ENCODE results near the gene HPRT1. TPM values are rescaled to one million over a fixed set of nuclear protein-coding genes. Genes with fewer than 3 reads are reported as not detected.
"Not testable (repeated sequence)": the region's sequence is repeated elsewhere in the genome, so short reads cannot be mapped to it uniquely, and the experiment has no call there.

The HPRT1 gene
- total and polyA plus RNA-seq, 4 donors, result 18.8 to 32.3 (median 27.1) TPM

GRCh38 chrX:134461437-134461836 is 1.5 kb downstream of the HPRT1 start:
- H3K27ac ChIP-seq (ENCODE audit: low read depth in 1 of 2, low read length in 2 of 2), result no peak overlapping the region
- H3K4me1 ChIP-seq (ENCODE audit: control insufficient read depth in 1 of 2, insufficient read depth in 2 of 2, low read length in 2 of 2), result peaks cover 0 to 2% of the 10 kb centered on the region in 2 donors
- 73 to 95% methylated on average over 3 of the region's 3 CpGs for WGBS, 2 donors
- no peaks in the 10 kb centered on the region for H3K36me3 ChIP-seq (ENCODE audit: control insufficient read depth in 1 of 2, insufficient read depth in 2 of 2, low read length in 1 of 2)
- intact Hi-C loops (cut with DNase I), result no loop called here
- H3K4me3 ChIP-seq (ENCODE audit: low read length in 2 of 2), result no peak overlapping the region
- DNase-seq, result no peak
- H3K9me3 ChIP-seq (ENCODE audit: control insufficient read depth, low read length), result no peaks in the 10 kb centered on the region
- ATAC-seq (ENCODE audit: low FRiP score), result no peak
- no peaks in the 10 kb centered on the region for H3K27me3 ChIP-seq (ENCODE audit: control insufficient read depth in 1 of 2, insufficient read depth in 2 of 2, low read length in 1 of 2)

GRCh38 chrX:134462927-134463326 is 3.0 kb downstream of the HPRT1 start:
- H3K27me3 ChIP-seq (ENCODE audit: control insufficient read depth in 1 of 2, insufficient read depth in 2 of 2, low read length in 1 of 2), result no peaks in the 10 kb centered on the region
- no peak overlapping the region for H3K4me3 ChIP-seq (ENCODE audit: low read length in 2 of 2)
- H3K36me3 ChIP-seq (ENCODE audit: control insufficient read depth in 1 of 2, insufficient read depth in 2 of 2, low read length in 1 of 2), result no peaks in the 10 kb centered on the region
- DNase-seq (no peak), ATAC-seq (ENCODE audit: low FRiP score) (no peak)
- no peak overlapping the region for H3K27ac ChIP-seq (ENCODE audit: low read depth in 1 of 2, low read length in 2 of 2)
- intact Hi-C loops (cut with DNase I), result no loop called here
- peaks cover 0 to 2% of the 10 kb centered on the region in 2 donors for H3K4me1 ChIP-seq (ENCODE audit: control insufficient read depth in 1 of 2, insufficient read depth in 2 of 2, low read length in 2 of 2)
- 43 to 49% methylated on average over 2 of the region's 2 CpGs for WGBS, 2 donors
- H3K9me3 ChIP-seq (ENCODE audit: control insufficient read depth, low read length), result no peaks in the 10 kb centered on the region

- intact Hi-C loops (cut with DNase I), result not testable (repeated sequence)
Observed at GRCh38 chrX:134464453-134464852, 4.5 kb downstream of the HPRT1 start.

GRCh38 chrX:134469486-134469885 is 9.5 kb downstream of the HPRT1 start:
- H3K27me3 ChIP-seq (ENCODE audit: control insufficient read depth in 1 of 2, insufficient read depth in 2 of 2, low read length in 1 of 2), result no peaks in the 10 kb centered on the region
- no peaks in the 10 kb centered on the region for H3K9me3 ChIP-seq (ENCODE audit: control insufficient read depth, low read length)
- DNase-seq (no peak), ATAC-seq (ENCODE audit: low FRiP score) (no peak)
- no peak overlapping the region for H3K27ac ChIP-seq (ENCODE audit: low read depth in 1 of 2, low read length in 2 of 2)
- no peak overlapping the region for H3K4me3 ChIP-seq (ENCODE audit: low read length in 2 of 2)
- 39 to 46% methylated on average over 2 of the region's 2 CpGs for WGBS, 2 donors
- no peaks in the 10 kb centered on the region for H3K36me3 ChIP-seq (ENCODE audit: control insufficient read depth in 1 of 2, insufficient read depth in 2 of 2, low read length in 1 of 2)
- H3K4me1 ChIP-seq (ENCODE audit: control insufficient read depth in 1 of 2, insufficient read depth in 2 of 2, low read length in 2 of 2), result no peaks in the 10 kb centered on the region
- intact Hi-C loops (cut with DNase I), result no loop called here

More at GRCh38 chrX:134464453-134464852, 4.5 kb downstream of the HPRT1 start:
- not testable (repeated sequence) for H3K9me3 ChIP-seq (ENCODE audit: control insufficient read depth, low read length); H3K27me3 ChIP-seq (ENCODE audit: control insufficient read depth in 1 of 2, insufficient read depth in 2 of 2, low read length in 1 of 2); H3K4me1 ChIP-seq (ENCODE audit: control insufficient read depth in 1 of 2, insufficient read depth in 2 of 2, low read length in 2 of 2); DNase-seq; H3K27ac ChIP-seq (ENCODE audit: low read depth in 1 of 2, low read length in 2 of 2); ATAC-seq (ENCODE audit: low FRiP score); H3K36me3 ChIP-seq (ENCODE audit: control insufficient read depth in 1 of 2, insufficient read depth in 2 of 2, low read length in 1 of 2); H3K4me3 ChIP-seq (ENCODE audit: low read length in 2 of 2)
- WGBS, 2 donors, result 82 to 95% methylated on average over 6 of the region's 6 CpGs

- Histone ChIP-seq H3K9me3 (ENCODE audit: control insufficient read depth, low read length) (no peaks in the 10 kb centered on the region), H3K27me3 (ENCODE audit: control insufficient read depth in 1 of 2, insufficient read depth in 2 of 2, low read length in 1 of 2) (no peaks in the 10 kb centered on the region), H3K36me3 (ENCODE audit: control insufficient read depth in 1 of 2, insufficient read depth in 2 of 2, low read length in 1 of 2) (no peaks in the 10 kb centered on the region), H3K27ac (ENCODE audit: low read depth in 1 of 2, low read length in 2 of 2) (no peak overlapping the region), H3K4me1 (ENCODE audit: control insufficient read depth in 1 of 2, insufficient read depth in 2 of 2, low read length in 2 of 2) (no peaks in the 10 kb centered on the region), H3K4me3 (ENCODE audit: low read length in 2 of 2) (no peak overlapping the region)
- WGBS, 2 donors, result 71 to 99% methylated on average over 1 of the region's 1 CpG
- ATAC-seq (ENCODE audit: low FRiP score), result no peak
- intact Hi-C loops (cut with DNase I), result no loop called here
- no peak for DNase-seq
Observed at GRCh38 chrX:134470013-134470412, 10.0 kb downstream of the HPRT1 start.

GRCh38 chrX:134472041-134472440 is 12.1 kb downstream of the HPRT1 start:
- no peaks in the 10 kb centered on the region for H3K27me3 ChIP-seq (ENCODE audit: control insufficient read depth in 1 of 2, insufficient read depth in 2 of 2, low read length in 1 of 2)
- H3K27ac ChIP-seq (ENCODE audit: low read depth in 1 of 2, low read length in 2 of 2), result no peak overlapping the region
- no peak for ATAC-seq (ENCODE audit: low FRiP score)
- no peaks in the 10 kb centered on the region for H3K36me3 ChIP-seq (ENCODE audit: control insufficient read depth in 1 of 2, insufficient read depth in 2 of 2, low read length in 1 of 2)
- H3K4me3 ChIP-seq (ENCODE audit: low read length in 2 of 2), result no peak overlapping the region
- 85 to 96% methylated on average over 6 of the region's 6 CpGs for WGBS, 2 donors
- H3K9me3 ChIP-seq (ENCODE audit: control insufficient read depth, low read length), result no peaks in the 10 kb centered on the region
- intact Hi-C loops (cut with DNase I), result no loop called here
- H3K4me1 ChIP-seq (ENCODE audit: control insufficient read depth in 1 of 2, insufficient read depth in 2 of 2, low read length in 2 of 2), result no peaks in the 10 kb centered on the region
- no peak for DNase-seq

GRCh38 chrX:134476284-134476683 is 16.3 kb downstream of the HPRT1 start:
- intact Hi-C loops (cut with DNase I), result no loop called here
- no peak for ATAC-seq (ENCODE audit: low FRiP score)
- no peaks in the 10 kb centered on the region for H3K36me3 ChIP-seq (ENCODE audit: control insufficient read depth in 1 of 2, insufficient read depth in 2 of 2, low read length in 1 of 2)

GRCh38 chrX:134478374-134478773 is 18.4 kb downstream of the HPRT1 start:
- no peaks in the 10 kb centered on the region for H3K27me3 ChIP-seq (ENCODE audit: control insufficient read depth in 1 of 2, insufficient read depth in 2 of 2, low read length in 1 of 2)
- H3K36me3 ChIP-seq (ENCODE audit: control insufficient read depth in 1 of 2, insufficient read depth in 2 of 2, low read length in 1 of 2), result no peaks in the 10 kb centered on the region
- H3K9me3 ChIP-seq (ENCODE audit: control insufficient read depth, low read length), result no peaks in the 10 kb centered on the region
- no peak overlapping the region for H3K27ac ChIP-seq (ENCODE audit: low read depth in 1 of 2, low read length in 2 of 2)
- ATAC-seq (ENCODE audit: low FRiP score), result no peak
- 78 to 94% methylated on average over 4 of the region's 4 CpGs for WGBS, 2 donors
- DNase-seq, result no peak
- intact Hi-C loops (cut with DNase I), result no loop called here
- no peaks in the 10 kb centered on the region for H3K4me1 ChIP-seq (ENCODE audit: control insufficient read depth in 1 of 2, insufficient read depth in 2 of 2, low read length in 2 of 2)
- H3K4me3 ChIP-seq (ENCODE audit: low read length in 2 of 2), result no peak overlapping the region

More at GRCh38 chrX:134476284-134476683, 16.3 kb downstream of the HPRT1 start:
- no peak for DNase-seq
- no peaks in the 10 kb centered on the region for H3K27me3 ChIP-seq (ENCODE audit: control insufficient read depth in 1 of 2, insufficient read depth in 2 of 2, low read length in 1 of 2)
- H3K4me1 ChIP-seq (ENCODE audit: control insufficient read depth in 1 of 2, insufficient read depth in 2 of 2, low read length in 2 of 2), result no peaks in the 10 kb centered on the region
- no peak overlapping the region for H3K27ac ChIP-seq (ENCODE audit: low read depth in 1 of 2, low read length in 2 of 2)
- no peaks in the 10 kb centered on the region for H3K9me3 ChIP-seq (ENCODE audit: control insufficient read depth, low read length)
- no peak overlapping the region for H3K4me3 ChIP-seq (ENCODE audit: low read length in 2 of 2)
- WGBS, 2 donors, result 41 to 67% methylated on average over 1 of the region's 1 CpG

- H3K27me3 ChIP-seq (ENCODE audit: control insufficient read depth in 1 of 2, insufficient read depth in 2 of 2, low read length in 1 of 2), result no peaks in the 10 kb centered on the region
- intact Hi-C loops (cut with DNase I), result loop anchor here (10.0 kb wide), 1 partner anchor 305 kb away; no protein-coding TSS in a partner anchor
- no peak overlapping the region for H3K4me3 ChIP-seq (ENCODE audit: low read length in 2 of 2)
- H3K9me3 ChIP-seq (ENCODE audit: control insufficient read depth, low read length), result no peaks in the 10 kb centered on the region
- no peak for ATAC-seq (ENCODE audit: low FRiP score)
- H3K27ac ChIP-seq (ENCODE audit: low read depth in 1 of 2, low read length in 2 of 2), result no peak overlapping the region
- H3K4me1 ChIP-seq (ENCODE audit: control insufficient read depth in 1 of 2, insufficient read depth in 2 of 2, low read length in 2 of 2), result no peaks in the 10 kb centered on the region
- WGBS, 2 donors, result 74 to 78% methylated on average over 1 of the region's 1 CpG
- no peak for DNase-seq
- no peaks in the 10 kb centered on the region for H3K36me3 ChIP-seq (ENCODE audit: control insufficient read depth in 1 of 2, insufficient read depth in 2 of 2, low read length in 1 of 2)
Observed at GRCh38 chrX:134480061-134480460, 20.1 kb downstream of the HPRT1 start.

All from aorta (tissue), 5 donors.